NCI-H524 treated with DMSO at 0.1 percent for 48 hours (cell line): ENCODE results near the gene PAK1.

Source experiments
- DNase-seq: peaks from one replicate; lab custom pipeline; 2025; lab: John Stamatoyannopoulos, UW

The PAK1 gene

DNA sequence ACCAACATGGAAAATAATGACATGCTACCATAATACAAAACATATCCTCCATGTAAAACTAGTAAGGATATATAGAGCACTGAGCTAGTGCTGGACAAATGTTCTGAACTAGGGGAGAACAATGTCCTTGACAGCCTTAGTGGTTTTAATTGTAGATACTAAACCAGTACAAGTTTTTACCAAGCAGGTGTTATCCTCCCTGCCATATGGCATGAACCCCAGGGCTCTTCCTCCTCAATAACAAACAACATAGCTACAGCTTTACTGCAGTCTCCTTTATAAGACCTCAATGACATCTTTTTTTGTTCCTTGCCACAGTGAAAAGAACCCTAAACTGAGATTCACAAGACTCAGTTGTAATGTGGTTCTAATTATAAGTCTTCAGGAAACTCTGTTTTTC is 102.2 kb downstream of the PAK1 start:
- DNase-seq, result peak; percentile 73

- no peak for DNase-seq
These were observed 103.7 kb downstream of the PAK1 start for GRCh38 chr11:77370217-77370616.

- DNase-seq, result no peak
These were observed 112.7 kb downstream of the PAK1 start for GRCh38 chr11:77361184-77361583.

- DNase-seq, result no peak
These were observed 114.4 kb downstream of the PAK1 start for GRCh38 chr11:77359481-77359880.

DNA sequence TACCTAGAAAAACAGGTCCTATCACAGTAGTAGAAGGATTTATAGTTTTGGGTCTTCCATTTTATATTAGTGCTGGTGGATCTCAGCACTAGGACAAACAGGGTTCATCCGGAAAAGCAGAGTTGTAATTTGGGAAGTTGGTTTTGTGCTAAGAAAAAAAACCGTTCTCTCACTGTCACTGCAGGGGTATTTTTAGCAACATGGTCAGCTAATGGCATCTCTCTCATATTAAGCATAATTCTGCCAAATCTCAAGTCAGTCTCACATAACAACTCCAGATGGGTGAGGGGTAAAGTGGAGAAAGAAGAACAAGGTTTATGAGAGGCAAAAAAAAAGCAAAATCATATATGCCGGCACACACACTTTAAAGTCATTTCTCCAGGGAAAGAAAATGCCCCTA is 120.8 kb downstream of the PAK1 start:
- DNase-seq, result no peak

DNA sequence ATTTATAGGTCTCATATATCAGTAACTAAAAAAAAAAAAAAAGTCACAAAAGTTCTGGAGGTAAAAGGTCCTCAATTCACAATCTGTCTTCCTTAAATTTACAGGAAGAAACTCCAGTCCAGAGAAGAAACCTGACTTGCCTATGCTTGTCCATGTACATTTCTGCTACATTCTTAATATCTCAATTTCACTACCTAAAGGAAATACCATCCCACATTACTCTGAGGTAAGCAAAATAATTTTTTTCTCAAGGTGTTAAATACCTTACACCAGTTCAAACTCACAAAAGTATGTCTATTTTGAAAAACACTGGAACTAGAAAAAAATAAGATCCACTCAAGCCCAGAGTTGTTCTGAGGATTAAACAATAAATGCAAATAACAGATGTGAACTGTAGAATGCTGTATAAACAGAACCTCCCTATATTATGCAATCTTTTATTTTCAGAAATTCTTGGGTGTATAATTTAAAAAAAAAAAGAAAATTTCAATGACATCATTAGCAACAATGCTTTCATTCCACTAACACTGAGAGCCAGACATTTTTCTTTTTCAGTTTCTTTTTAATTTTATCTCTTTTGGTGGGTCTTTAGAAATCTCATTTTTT is 122.5 kb downstream of the PAK1 start:
- DNase-seq, result no peak

DNA sequence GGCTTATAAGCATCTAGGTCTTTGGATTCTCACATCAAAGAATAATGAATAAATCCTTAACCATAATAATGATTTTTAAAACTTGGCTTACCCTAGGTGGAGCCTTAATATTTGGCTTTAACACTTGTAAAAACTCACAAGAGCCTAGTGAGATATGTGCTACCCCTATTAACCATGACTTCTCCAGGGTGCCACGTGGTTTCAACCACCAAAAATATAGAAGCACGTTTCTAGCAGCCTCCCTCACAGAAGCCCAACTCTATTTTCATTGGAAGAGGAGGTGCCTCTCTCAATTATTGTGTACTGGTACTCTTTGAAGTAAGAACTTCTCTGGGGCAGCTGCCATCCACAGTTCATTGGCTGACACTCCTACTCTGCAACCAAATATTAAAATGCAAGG is 125.9 kb downstream of the PAK1 start:
- no peak for DNase-seq

- no peak for DNase-seq
These were observed 126.8 kb downstream of the PAK1 start for GRCh38 chr11:77346906-77347603.

GRCh38 chr11:77345621-77346020 is 128.3 kb downstream of the PAK1 start:
- DNase-seq, result no peak

DNA sequence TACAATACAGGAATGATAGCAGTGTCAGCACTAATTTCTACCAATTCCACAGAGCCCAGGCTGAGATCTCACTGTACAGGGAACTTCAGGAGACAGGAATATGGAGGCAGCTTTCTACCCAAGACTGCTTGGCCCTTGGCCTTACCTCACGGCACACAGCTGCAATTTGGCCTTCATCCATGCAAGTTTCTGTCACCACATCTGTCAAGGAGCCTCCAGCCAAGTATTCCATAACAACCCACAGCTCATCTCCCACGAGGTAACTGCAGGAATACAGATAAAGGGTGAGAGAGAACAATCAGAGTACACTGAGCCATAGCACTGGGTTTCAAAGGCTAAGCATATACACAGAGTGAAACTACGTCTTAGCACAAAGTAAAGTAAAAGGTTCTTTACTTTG is 133.4 kb downstream of the PAK1 start:
- no peak for DNase-seq

DNA sequence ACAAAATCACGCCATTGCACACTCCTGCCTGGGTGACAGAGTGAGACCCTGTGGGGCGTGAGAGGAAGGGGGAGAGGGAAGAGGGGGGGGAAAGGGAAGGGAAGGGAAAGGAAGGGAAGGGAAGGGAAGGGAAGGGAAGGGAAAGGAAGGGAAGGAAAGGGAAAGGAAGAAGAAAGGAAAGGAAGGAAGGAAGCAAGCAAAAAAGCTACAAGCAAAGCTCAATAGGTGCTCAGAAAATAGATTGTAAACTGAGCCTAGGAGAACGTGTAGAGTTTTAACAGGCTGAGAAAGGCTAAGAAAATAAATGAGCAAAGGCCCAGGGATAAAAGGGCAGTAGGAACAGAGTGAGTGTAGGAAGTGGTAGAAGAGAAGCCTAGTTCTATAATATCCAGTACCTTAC is 141.6 kb downstream of the PAK1 start:
- no peak for DNase-seq

DNA sequence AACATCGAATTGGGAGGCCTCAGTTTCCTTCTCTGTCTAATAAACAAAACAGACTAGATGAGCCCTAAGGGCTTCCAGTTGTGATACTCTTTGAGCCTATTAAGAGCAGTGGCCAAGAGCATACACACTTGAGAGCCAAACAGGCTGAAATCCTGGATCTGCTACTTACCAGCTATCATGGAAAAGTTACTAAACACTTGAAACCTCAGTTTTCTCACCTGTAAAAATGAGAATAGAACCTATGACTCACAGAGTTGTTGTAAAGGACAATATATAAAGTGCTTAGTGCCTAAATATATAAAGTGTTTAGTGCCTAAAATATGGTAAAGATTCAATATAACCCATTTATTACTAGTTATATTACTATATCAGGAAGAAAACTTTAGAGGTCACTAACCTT is 148.7 kb downstream of the PAK1 start:
- DNase-seq, result no peak

DNA sequence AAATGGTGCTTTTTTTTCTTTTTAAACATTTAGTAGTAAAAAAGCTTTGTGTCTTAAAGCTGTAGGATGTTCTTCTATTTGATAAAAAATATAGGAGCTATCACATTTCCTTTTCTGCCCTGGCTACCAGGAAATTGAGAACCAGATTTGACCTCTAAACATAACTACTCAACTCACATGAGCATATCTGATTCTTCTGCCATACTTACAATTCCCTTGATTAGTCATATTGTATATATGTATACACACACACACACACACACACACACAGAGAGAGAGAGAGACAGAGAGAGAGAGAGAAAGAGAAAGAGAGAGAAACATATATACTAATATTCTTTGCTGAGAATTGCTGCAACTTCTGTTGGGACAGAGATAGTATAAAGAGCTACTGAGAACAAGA is 149.4 kb downstream of the PAK1 start:
- DNase-seq, result no peak

DNA sequence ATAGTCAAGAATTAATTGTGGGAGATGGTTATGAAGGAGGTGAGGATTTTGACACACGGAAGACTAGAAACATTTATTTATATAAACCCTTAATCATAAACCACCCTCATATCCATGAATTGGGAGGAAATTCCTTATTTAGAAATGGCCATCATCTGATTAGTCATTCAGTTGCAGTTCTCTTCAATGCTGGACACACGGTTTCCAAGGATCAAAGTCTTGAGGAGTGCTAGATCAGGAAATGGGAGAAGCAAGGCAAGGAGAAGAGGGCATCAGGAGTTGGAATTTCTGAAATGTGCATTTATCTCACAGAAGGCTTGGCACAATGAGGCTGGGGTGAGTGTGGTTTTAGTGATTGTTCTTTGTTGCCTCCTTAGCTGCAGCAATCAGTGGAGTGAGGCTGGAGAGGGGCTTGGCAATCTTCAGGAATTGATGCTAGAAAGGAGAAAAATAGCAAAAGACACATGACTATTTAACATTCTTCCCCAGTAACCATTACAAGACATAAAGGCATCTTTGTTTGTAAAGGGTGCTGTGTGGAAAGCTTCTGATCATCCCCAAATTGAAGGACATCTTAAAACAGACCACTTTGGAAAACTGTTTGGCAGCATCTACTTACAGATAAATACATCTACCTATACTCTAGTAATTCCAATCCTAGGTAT is 150.8 kb downstream of the PAK1 start:
- DNase-seq, result no peak

- no peak for DNase-seq
These were observed 151.4 kb downstream of the PAK1 start for GRCh38 chr11:77322506-77322905.

GRCh38 chr11:77320351-77320750 is 153.5 kb downstream of the PAK1 start:
- no peak for DNase-seq

- DNase-seq, result no peak
These were observed 155.3 kb downstream of the PAK1 start for GRCh38 chr11:77318600-77318999.

- DNase-seq, result no peak
These were observed 157.1 kb downstream of the PAK1 start for GRCh38 chr11:77316733-77317342.

DNA sequence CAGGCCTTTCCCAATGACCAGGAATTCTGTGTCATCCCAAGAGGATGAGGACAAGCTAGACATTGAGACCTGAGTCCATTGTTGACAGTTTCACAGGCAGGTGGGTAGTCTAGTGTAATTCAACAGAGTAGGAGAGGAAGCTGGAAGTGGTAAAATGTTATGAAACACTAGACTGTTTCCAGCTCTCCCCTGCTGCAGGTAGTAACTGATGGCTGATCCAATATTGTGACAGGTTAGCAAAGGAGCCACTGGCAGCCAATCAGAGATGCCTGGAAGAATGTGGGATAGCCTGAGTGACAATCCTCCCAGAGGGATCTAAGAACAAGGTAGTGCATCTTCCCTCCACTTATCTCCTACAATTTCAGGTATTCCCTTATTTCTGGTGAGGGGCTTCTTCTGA is 161.8 kb downstream of the PAK1 start:
- no peak for DNase-seq

DNA sequence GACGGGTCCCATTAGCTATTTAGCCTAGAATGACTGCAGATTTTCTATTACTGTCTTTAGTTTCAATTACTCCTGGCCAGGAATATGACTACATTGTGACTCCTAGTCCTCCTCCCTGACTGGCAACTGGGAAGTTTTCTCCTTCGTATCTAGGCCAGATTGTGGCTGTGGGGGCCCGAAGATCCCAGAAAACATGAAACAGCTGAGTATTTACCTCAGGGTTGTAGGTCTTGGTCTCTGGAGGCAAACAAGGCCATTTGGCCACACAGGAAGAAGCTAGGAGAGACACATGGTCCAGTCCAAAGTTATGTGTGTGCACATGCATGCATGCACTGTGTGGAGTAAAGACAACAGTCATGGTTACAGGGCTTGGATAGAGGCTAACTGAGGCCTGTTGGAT is 162.2 kb downstream of the PAK1 start:
- DNase-seq, result no peak

DNA sequence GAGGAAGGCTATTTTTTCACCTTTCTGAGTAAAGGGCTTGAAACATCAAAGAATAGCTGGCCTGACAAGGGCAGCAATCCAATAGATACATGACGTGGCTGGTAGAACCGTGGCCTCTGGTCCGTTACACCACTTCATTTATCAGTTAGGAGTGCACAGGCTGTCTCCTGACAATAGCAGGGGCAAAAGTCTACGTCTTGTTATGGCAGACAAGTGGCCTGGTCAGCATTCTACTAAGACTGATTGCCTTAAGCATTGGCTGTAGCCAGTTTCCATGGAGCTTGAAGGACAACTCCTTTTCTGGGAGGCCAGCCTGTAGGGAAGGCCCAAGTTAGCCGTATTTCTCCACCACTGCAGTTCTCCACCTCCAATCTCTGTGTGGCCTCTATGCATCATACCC is 163.2 kb downstream of the PAK1 start:
- no peak for DNase-seq

GRCh38 chr11:77309401-77310085 is 164.4 kb downstream of the PAK1 start:
- no peak for DNase-seq

GRCh38 chr11:77308838-77309237 is 165.1 kb downstream of the PAK1 start:
- no peak for DNase-seq
